ENCODE measurements around the gene ERC1.

- no peak for TF ChIP-seq CTCF (conservative IDR thresholded peaks at IDR 0.05; ENCODE audit: low read depth, low read length)
- TF ChIP-seq EZH2 (IDR thresholded peaks at IDR 0.05; ENCODE audit: low read length, unreplicated experiment): no peak
- no peak for TF ChIP-seq EZH2phosphoT487 (IDR thresholded peaks at IDR 0.05; ENCODE audit: borderline replicate concordance, low read length)
Observed at GRCh38 chr12:1421091-1421846, 430.2 kb downstream of the ERC1 start.
